Activated CD8-positive, alpha-beta T cell treated with anti-CD3 and anti-CD28 coated beads for 36 hours (primary cell): ENCODE results near the gene IRF1. TPM values are rescaled to one million over a fixed set of nuclear protein-coding genes. Genes with fewer than 3 reads are reported as not detected.

Experiments
- ATAC-seq: fragments of 200-7000 bp; cut with Tn5 transposase; one replicate; pipeline ENCODE4 v1.10.0; 2021; ENCODE audit warnings: mild to moderate bottlenecking, moderate library complexity
- CTCF ChIA-PET: fragments of 350-600 bp; sonication (Branson Sonifier 250); formaldehyde crosslinking; loops from one replicate; lab custom pipeline; 2021; ENCODE audit warnings: antibody characterized with exemption; lab: Charles Lee
- POLR2A ChIA-PET: fragments of 350-600 bp; sonication (Branson Sonifier 250); formaldehyde crosslinking; loops from one replicate; lab custom pipeline; 2021; ENCODE audit warnings: antibody characterized with exemption; lab: Charles Lee
- DNase-seq: peaks from one replicate; pipeline ENCODE4 v3.0.0-alpha.2; 2020
- H3K27ac Mint-ChIP-seq: one replicate; pipeline ENCODE4 v1.8.0; 2021; ENCODE audit warnings: mild to moderate bottlenecking, mixed read lengths
- H3K27me3 Mint-ChIP-seq: one replicate; pipeline ENCODE4 v1.8.0; 2021; ENCODE audit warnings: mixed read lengths
- H3K36me3 Mint-ChIP-seq: one replicate; pipeline ENCODE4 v1.8.0; 2021; ENCODE audit warnings: low read depth, mixed read lengths
- H3K4me1 Mint-ChIP-seq: one replicate; pipeline ENCODE4 v1.8.0; 2021; ENCODE audit warnings: low read depth, mixed read lengths
- H3K4me3 Mint-ChIP-seq: one replicate; pipeline ENCODE4 v1.8.0; 2021; ENCODE audit warnings: mild to moderate bottlenecking, moderate library complexity, mixed read lengths
- H3K9me3 Mint-ChIP-seq: one replicate; pipeline ENCODE4 v1.8.0; 2021; ENCODE audit warnings: mixed read lengths
- intact Hi-C: fragments of 100-400 bp; cut with micrococcal nuclease; formaldehyde crosslinking; loops from one replicate; pipeline ENCODE4 v1.10.0; 2022
- total RNA-seq, 2 experiments: library from RNA; stranded (reverse); gene quantifications; one replicate each; pipeline ENCODE4 v1.2.3, GENCODE V29; 2021
- TF ChIP-seq, protein P1 (sequence below): fragments of 200-600 bp; IDR thresholded peaks from one replicate; pipeline ENCODE4 v1.8.0; 2022; ENCODE audit warnings: antibody characterized with exemption, mild to moderate bottlenecking

IRF1 gene
- total RNA-seq, 2 experiments from 2014 or later: 121 to 128 TPM

DNA sequence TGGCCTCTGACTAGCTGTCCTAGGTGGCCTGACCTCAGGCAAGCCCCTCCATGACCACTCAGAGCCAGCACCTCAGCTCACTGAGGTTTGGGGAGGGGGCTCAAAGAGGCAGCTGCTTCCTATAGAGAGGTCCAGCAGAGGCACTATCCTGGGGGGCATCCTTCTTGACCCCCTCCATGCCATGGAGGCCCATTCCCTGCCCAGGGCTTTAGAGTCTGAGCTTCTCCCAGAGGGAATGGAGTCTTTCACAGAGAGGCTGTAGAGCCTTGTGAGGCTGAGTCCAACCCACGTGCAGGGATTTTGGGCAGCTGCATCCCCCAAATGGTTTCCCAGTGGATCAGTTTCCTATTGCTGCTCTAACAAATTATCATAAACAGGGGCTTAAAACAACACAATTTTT lies 16.9 kb downstream of the IRF1 start:
- Mint-ChIP-seq H3K4me3 (no peak overlapping the region), H3K9me3 (no peaks in the 10 kb centered on the region), H3K36me3 (peaks cover 2% of the 10 kb centered on the region), H3K27me3 (no peaks in the 10 kb centered on the region), H3K27ac (peak overlapping the region; percentile 78), H3K4me1 (peaks cover 75% of the 10 kb centered on the region)
- TF ChIP-seq, protein P1, sequence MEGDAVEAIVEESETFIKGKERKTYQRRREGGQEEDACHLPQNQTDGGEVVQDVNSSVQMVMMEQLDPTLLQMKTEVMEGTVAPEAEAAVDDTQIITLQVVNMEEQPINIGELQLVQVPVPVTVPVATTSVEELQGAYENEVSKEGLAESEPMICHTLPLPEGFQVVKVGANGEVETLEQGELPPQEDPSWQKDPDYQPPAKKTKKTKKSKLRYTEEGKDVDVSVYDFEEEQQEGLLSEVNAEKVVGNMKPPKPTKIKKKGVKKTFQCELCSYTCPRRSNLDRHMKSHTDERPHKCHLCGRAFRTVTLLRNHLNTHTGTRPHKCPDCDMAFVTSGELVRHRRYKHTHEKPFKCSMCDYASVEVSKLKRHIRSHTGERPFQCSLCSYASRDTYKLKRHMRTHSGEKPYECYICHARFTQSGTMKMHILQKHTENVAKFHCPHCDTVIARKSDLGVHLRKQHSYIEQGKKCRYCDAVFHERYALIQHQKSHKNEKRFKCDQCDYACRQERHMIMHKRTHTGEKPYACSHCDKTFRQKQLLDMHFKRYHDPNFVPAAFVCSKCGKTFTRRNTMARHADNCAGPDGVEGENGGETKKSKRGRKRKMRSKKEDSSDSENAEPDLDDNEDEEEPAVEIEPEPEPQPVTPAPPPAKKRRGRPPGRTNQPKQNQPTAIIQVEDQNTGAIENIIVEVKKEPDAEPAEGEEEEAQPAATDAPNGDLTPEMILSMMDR: no peak
- CTCF ChIA-PET: interaction anchor here (0.9 to 4.2 kb wide), 10 partner anchors 9 to 87 kb away, joined by 3 to 16 read pairs (median 4); no protein-coding TSS in a partner anchor
- DNase-seq (peak; percentile 7), ATAC-seq (no peak)
- POLR2A ChIA-PET: interaction anchor here (0.6 to 36.6 kb wide), 10 partner anchors 9 to 87 kb away, joined by 3 to 1641 read pairs (median 10); partner anchors contain the start of gene IRF1
- intact Hi-C loops: no loop called here

DNA sequence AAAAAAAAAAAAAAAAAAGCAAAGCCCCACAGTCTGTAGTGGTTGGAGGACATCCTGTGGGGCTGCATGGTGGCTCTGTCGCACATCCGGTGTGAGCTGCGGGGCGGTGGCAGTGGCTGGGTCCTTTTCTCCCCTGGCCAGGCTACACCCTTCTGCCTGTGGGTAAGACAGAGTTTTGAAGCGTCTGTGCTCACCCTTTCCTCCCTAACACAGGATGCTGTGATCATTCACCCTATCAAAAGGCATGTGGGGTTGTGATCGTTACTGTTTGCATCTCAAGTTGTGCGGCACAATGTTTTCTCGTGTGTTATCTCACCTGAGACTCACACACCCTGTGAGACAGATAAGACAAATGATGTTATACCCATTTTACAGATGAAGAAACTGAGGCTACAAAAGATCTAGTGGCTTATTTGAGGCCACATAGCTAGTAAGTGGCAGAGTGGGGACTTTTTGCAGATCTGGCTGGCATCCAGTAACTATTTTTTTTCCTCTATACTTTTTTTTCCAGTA lies 17.5 kb downstream of the IRF1 start:
- peak; percentile 94 for ATAC-seq
- H3K27me3 Mint-ChIP-seq: no peaks in the 10 kb centered on the region
- H3K9me3 Mint-ChIP-seq: no peaks in the 10 kb centered on the region
- H3K27ac Mint-ChIP-seq: peak overlapping the region; percentile 78
- TF ChIP-seq, protein P1: no peak
- no peak overlapping the region for H3K4me3 Mint-ChIP-seq
- peaks cover 72% of the 10 kb centered on the region for H3K4me1 Mint-ChIP-seq
- intact Hi-C loops: no loop called here
- POLR2A ChIA-PET: interaction anchor here (0.6 to 36.6 kb wide), 9 partner anchors 8 to 87 kb away, joined by 3 to 1641 read pairs (median 12); partner anchors contain the start of gene IRF1
- peak; percentile 91 for DNase-seq
- peaks cover 2% of the 10 kb centered on the region for H3K36me3 Mint-ChIP-seq
- CTCF ChIA-PET: interaction anchor here (0.9 to 4.2 kb wide), 10 partner anchors 8 to 86 kb away, joined by 3 to 16 read pairs (median 4); no protein-coding TSS in a partner anchor

- intact Hi-C loops: no loop called here
- DNase-seq (no peak), ATAC-seq (no peak)
- no peaks in the 10 kb centered on the region for H3K27me3 Mint-ChIP-seq
- peak overlapping the region; percentile 46 for H3K27ac Mint-ChIP-seq
- H3K4me3 Mint-ChIP-seq: no peak overlapping the region
- peaks cover 3% of the 10 kb centered on the region for H3K36me3 Mint-ChIP-seq
- H3K9me3 Mint-ChIP-seq: no peaks in the 10 kb centered on the region
- TF ChIP-seq, protein P1: no peak
- ChIA-PET CTCF (interaction anchor here (1.0 to 4.2 kb wide), 6 partner anchors 29 to 82 kb away, joined by 3 to 17 read pairs (median 4); no protein-coding TSS in a partner anchor), POLR2A (interaction anchor here (0.8 to 36.6 kb wide), 6 partner anchors 13 to 95 kb away, joined by 3 to 1641 read pairs (median 14); partner anchors contain the start of gene IRF1)
- H3K4me1 Mint-ChIP-seq: peaks cover 71% of the 10 kb centered on the region
Measured at GRCh38 chr5:132472431-132472830, 18.1 kb downstream of the IRF1 start.

- Mint-ChIP-seq H3K27me3 (no peaks in the 10 kb centered on the region), H3K4me1 (peaks cover 71% of the 10 kb centered on the region), H3K27ac (peak overlapping the region; percentile 50), H3K36me3 (peaks cover 6% of the 10 kb centered on the region), H3K4me3 (no peak overlapping the region), H3K9me3 (no peaks in the 10 kb centered on the region)
- TF ChIP-seq, protein P1: no peak
- intact Hi-C loops: no loop called here
- peak; percentile 7 for DNase-seq
- ATAC-seq: no peak
- CTCF ChIA-PET: interaction anchor here (0.6 to 4.2 kb wide), 10 partner anchors 8 to 82 kb away, joined by 3 to 24 read pairs (median 6); no protein-coding TSS in a partner anchor
- POLR2A ChIA-PET: interaction anchor here (0.8 to 36.6 kb wide), 6 partner anchors 12 to 96 kb away, joined by 3 to 1641 read pairs (median 14); partner anchors contain the start of gene IRF1
Measured at GRCh38 chr5:132471944-132472343, 18.6 kb downstream of the IRF1 start.
